Psoas muscle (tissue), 8 donors: ENCODE measurements around the gene ZP1. TPM values are rescaled to one million over a fixed set of nuclear protein-coding genes. Genes with fewer than 3 reads are reported as not detected.

Experiments used
- ATAC-seq, 4 donors: fragments of 200-7000 bp; cut with Tn5 transposase; one replicate each; pipeline ENCODE4 v1.9.1; 2020; ENCODE audit warnings: moderate library complexity in 3 of 4, mild to moderate bottlenecking in 2 of 4
- DNase-seq, 2 donors: peaks; one replicate each; pipeline ENCODE4 v3.0.0-alpha.2; 2020
- H3K27ac ChIP-seq: fragments of 200-600 bp; one replicate; pipeline ENCODE4 v1.8.0; 2022
- H3K27me3 ChIP-seq, 3 donors: fragments of 200-600 bp in 1 of 3; one replicate each; pipeline versions ENCODE4 v1.6.1 to v1.8.0; 2013 to 2022; ENCODE audit warnings: low read length in 2 of 3, mild to moderate bottlenecking in 2 of 3, moderate library complexity in 1 of 3; ENCODE audit not compliant: insufficient read depth in 3 of 3
- H3K36me3 ChIP-seq, 2 donors: fragments of 200-600 bp in 1 of 2; one replicate each; pipeline versions ENCODE4 v1.6.1 to v1.8.0; 2013 to 2022; ENCODE audit warnings: low read depth in 1 of 2, mild to moderate bottlenecking in 1 of 2, moderate library complexity in 1 of 2; ENCODE audit not compliant: insufficient read depth in 1 of 2
- H3K4me1 ChIP-seq: fragments of 200-600 bp; one replicate; pipeline ENCODE4 v1.8.0; 2022
- H3K4me3 ChIP-seq: fragments of 200-600 bp; one replicate; pipeline ENCODE4 v1.8.0; 2022; ENCODE audit warnings: mild to moderate bottlenecking
- H3K9me3 ChIP-seq: fragments of 200-600 bp; one replicate; pipeline ENCODE4 v1.8.0; 2022
- WGBS, 3 donors: extraction: QIAGEN DNeasy Blood & Tissue Kit; methylation state at CpG; one replicate each; pipeline versions ENCODE4 v1.1.6 to v1.1.7; 2013; 5-methylcytosine and 5-hydroxymethylcytosine counted together
- intact Hi-C, 2 donors: fragments of 100-400 bp; cut with DNase I; formaldehyde crosslinking; loops; one replicate each; pipeline versions ENCODE4 v1.11.0 to v1.14.2; 2022
- polyA plus RNA-seq, 3 donors: library from polyadenylated mRNA; stranded (reverse); fragments of 200-250 nt; gene quantifications; one replicate each; pipeline ENCODE4 v1.2.3, GENCODE V29; 2013
- total RNA-seq, 4 donors: library from RNA; stranded (reverse); fragmentation: NEBNext Ultra II Directional in 2 of 4; extraction: Animal tissue kit (Norgen Biotek cat#: 25700) in 2 of 4; gene quantifications; one replicate each; pipeline versions ENCODE4 v1.2.1 to v1.2.4, GENCODE V29; 2021 to 2023
- TF ChIP-seq, protein P1 (sequence below): fragments of 200-600 bp; IDR thresholded peaks from one replicate; pipeline ENCODE4 v1.8.0; 2022; ENCODE audit warnings: antibody characterized with exemption
- donor health status: healthy with polysubstance abuse.
- donor health status: DM: no; HTN: no; CAD: no; lungs with moderate emphysema.
- donor health status: Bipolar disorder and iron deficiency.
- donor health status: healthy.
- donor health status: DM: yes; HTN: yes; CAD: no.
- donor health status: DM: no; HTN: no; CAD: no.
- donor health status: DM: no; HTN: no; CAD: no.
- donor health status: DM: yes; HTN: yes; CAD: no.

Gene ZP1
- total and polyA plus RNA-seq, 7 donors, result 0.18 to 0.52 (median 0.29) TPM; not detected in 3

DNA sequence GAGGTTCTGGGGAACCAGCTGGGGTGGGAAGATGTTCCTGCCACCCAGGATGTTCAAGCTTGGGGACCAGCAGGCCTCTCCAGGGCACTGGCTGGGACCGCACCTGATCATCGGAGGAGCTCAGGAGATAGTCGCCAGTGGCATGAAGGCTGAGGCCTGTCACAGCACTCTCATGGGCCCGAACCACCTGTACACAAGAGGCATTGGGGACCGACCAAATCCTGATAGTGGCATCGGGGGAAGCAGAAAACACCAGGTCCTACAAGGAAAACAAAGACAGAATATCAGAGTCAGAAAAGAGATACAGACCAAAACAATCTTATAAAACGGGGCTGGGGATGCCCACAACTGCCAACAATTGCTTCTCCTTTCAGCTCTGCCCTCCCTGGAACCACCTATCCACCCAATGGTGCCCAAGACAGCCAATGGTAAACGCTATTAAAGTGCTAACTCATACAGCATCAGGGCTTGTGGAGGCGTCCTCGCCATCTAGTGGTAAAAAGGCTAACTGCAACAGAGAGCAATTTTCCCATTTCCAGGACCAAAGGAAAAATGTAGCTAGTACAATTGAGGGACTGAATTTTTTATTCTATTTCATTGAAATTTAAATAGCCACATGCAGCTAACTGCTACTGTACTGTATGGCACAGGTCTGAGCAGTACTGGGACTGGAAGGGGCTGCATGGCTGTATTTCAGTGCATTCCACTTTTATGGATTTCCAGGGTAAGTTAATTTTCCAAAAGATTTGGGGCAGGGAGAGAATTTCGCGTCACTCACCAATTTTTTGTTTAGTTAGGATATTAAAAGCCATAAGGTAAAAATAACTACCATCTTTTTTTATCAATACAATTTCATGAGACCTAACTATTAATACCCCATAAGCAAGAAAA, 31.9 kb downstream of the ZP1 start:
- TF ChIP-seq, protein P1, sequence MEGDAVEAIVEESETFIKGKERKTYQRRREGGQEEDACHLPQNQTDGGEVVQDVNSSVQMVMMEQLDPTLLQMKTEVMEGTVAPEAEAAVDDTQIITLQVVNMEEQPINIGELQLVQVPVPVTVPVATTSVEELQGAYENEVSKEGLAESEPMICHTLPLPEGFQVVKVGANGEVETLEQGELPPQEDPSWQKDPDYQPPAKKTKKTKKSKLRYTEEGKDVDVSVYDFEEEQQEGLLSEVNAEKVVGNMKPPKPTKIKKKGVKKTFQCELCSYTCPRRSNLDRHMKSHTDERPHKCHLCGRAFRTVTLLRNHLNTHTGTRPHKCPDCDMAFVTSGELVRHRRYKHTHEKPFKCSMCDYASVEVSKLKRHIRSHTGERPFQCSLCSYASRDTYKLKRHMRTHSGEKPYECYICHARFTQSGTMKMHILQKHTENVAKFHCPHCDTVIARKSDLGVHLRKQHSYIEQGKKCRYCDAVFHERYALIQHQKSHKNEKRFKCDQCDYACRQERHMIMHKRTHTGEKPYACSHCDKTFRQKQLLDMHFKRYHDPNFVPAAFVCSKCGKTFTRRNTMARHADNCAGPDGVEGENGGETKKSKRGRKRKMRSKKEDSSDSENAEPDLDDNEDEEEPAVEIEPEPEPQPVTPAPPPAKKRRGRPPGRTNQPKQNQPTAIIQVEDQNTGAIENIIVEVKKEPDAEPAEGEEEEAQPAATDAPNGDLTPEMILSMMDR, result peak; percentile 96
- Histone ChIP-seq H3K27ac (peak overlapping the region; percentile 37), H3K4me3 (no peak overlapping the region), H3K36me3 (peaks cover 23 to 94% of the 10 kb centered on the region in 2 donors), H3K9me3 (no peaks in the 10 kb centered on the region), H3K4me1 (peaks cover 3% of the 10 kb centered on the region), H3K27me3 (no peaks in the 10 kb centered on the region)
- DNase-seq (no peak), ATAC-seq (peak; percentile 87 to 95 (median 90))
- 59 to 63% (median 61%) methylated on average over 12 of the region's 12 CpGs for WGBS, 3 donors
- intact Hi-C loops, result loop anchor here (1.0 to 5.0 kb wide), 3 partner anchors 67 to 122 kb away; no protein-coding TSS in a partner anchor

DNA sequence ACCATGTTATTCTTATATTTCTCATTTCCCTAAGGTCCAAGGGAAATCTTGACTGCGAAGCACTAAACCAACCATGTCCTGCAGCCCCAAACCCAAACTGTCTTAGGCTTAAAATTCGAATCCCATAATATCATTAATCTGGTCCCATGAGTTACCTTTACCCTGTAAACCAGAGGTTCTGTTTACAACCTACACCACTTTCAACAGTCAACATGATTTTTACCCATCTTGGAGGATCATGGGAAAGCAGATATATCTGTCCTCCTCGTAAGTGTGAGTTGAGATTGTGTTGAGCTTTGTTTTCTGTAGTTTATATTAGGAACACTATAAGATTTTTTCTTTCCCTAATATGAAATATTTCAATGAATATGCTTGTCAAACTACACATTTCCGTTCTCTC, 32.6 kb downstream of the ZP1 start:
- Histone ChIP-seq H3K27me3 (no peaks in the 10 kb centered on the region), H3K9me3 (no peaks in the 10 kb centered on the region), H3K27ac (no peak overlapping the region), H3K36me3 (peaks cover 23 to 94% of the 10 kb centered on the region in 2 donors), H3K4me3 (no peak overlapping the region), H3K4me1 (peaks cover 10% of the 10 kb centered on the region)
- DNase-seq, result no peak
- no peak for ATAC-seq
- intact Hi-C loops, result loop anchor here (1.0 to 5.0 kb wide), 4 partner anchors 58 to 123 kb away; partner anchors contain the start of gene CCDC86 (in 1 of the 2)
- TF ChIP-seq, protein P1, result no peak
- WGBS, 3 donors, result 69 to 81% (median 72%) methylated on average over 4 of the region's 4 CpGs

DNA sequence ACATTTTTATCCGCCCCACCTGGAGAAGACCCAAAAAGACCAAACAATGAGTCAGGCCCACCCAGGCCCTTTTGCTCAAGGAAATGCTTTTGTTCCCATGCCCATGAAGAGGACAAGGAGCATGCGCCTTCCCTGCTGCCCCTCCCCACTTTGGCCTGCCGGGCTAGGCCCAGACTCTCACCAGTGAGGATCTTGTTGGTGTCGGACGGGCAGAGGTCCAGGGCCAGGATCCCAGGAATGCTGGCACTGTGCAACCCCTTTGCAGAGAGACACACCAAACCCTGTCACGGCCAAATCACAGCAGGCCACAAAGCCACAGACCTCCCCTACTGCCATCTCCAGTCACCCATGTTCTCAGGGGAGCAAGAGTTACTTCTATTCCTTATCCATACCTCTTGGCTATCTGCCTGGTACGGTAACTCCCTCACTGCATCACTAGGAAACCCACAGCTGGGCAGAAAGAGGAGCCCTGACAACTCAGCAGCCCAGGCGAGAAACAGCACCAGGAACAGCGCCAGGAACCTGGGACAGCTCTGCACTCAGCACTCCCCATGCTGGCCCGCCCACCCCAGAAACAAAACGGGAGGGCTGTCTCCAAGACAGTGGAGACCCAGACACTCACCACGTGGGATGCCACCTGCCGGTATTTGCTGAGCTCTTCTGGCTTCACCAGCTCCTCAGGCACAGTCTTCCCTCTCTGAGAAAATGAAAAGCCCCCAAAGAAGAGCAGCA, 33.5 kb downstream of the ZP1 start:
- TF ChIP-seq, protein P1, result no peak
- H3K27ac ChIP-seq, result no peak overlapping the region
- H3K4me3 ChIP-seq, result no peak overlapping the region
- WGBS, 3 donors, result 50 to 67% (median 51%) methylated on average over 13 of the region's 13 CpGs
- H3K4me1 ChIP-seq, result peaks cover 16% of the 10 kb centered on the region
- DNase-seq (no peak), ATAC-seq (no peak)
- peaks cover 21 to 86% of the 10 kb centered on the region in 2 donors for H3K36me3 ChIP-seq
- no peaks in the 10 kb centered on the region for H3K9me3 ChIP-seq
- H3K27me3 ChIP-seq, result no peaks in the 10 kb centered on the region
- intact Hi-C loops, result loop anchor here in 1 of 2 donors (5.0 kb wide), 1 partner anchor 59 kb away; the partner anchor contains the start of gene CCDC86

DNA sequence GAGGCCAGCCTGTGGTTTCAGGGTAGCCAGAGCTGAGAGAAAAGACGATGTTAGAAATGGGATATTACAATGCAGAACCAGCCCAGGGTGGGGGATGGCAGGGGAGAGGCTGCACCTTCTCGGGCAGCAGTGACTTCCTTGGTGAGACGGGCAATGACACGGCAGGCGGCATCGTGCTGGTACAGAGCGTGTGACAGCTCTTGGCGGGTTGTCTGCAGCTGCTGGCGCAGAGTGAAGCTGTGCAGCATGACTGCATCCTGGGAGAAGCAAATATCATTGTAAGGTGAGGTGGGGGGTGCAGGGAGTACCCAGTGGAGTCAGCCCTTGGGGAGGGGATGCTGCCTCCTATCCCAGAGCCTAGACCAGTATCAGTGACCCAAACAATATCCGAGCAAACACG, 35.3 kb downstream of the ZP1 start:
- 83 to 89% (median 86%) methylated on average over 11 of the region's 11 CpGs for WGBS, 3 donors
- peaks cover 19 to 68% of the 10 kb centered on the region in 2 donors for H3K36me3 ChIP-seq
- H3K27me3 ChIP-seq, result no peaks in the 10 kb centered on the region
- H3K4me3 ChIP-seq, result no peak overlapping the region
- H3K4me1 ChIP-seq, result peaks cover 16% of the 10 kb centered on the region
- intact Hi-C loops, result loop anchor here (2.0 to 5.0 kb wide), 2 partner anchors 60 kb away; partner anchors contain the start of gene CCDC86 (in 2 of the 2)
- H3K27ac ChIP-seq, result no peak overlapping the region
- TF ChIP-seq, protein P1, result no peak
- DNase-seq, result no peak
- no peaks in the 10 kb centered on the region for H3K9me3 ChIP-seq
- no peak for ATAC-seq
